Sigmoid colon (tissue), 7 donors: ENCODE measurements around the gene BCO2. TPM values are rescaled to one million over a fixed set of nuclear protein-coding genes. Genes with fewer than 3 reads are reported as not detected.

ENCODE experiments used
- DNase-seq: peaks from one replicate; pipeline ENCODE4 v3.0.0-alpha.2; 2019
- H3K27ac ChIP-seq, 4 donors: fragments of 200-600 bp; sonication (generic); one replicate each; pipeline ENCODE4 v1.5.1; 2016 to 2019; ENCODE audit warnings: mild to moderate bottlenecking in 1 of 4
- H3K27me3 ChIP-seq, 3 donors: fragments of 200-600 bp; sonication (generic); one replicate each; pipeline ENCODE4 v1.5.1; 2019; ENCODE audit warnings: mild to moderate bottlenecking in 1 of 3
- H3K36me3 ChIP-seq, 4 donors: fragments of 200-600 bp; sonication (generic); one replicate each; pipeline ENCODE4 v1.5.1; 2016 to 2019
- H3K4me1 ChIP-seq, 4 donors: fragments of 200-600 bp; sonication (generic); one replicate each; pipeline ENCODE4 v1.5.1; 2017 to 2019
- H3K4me3 ChIP-seq, 4 donors: fragments of 200-600 bp; sonication (generic); one replicate each; pipeline ENCODE4 v1.5.1; 2017 to 2019; ENCODE audit warnings: mild to moderate bottlenecking in 2 of 4, moderate library complexity in 1 of 4
- H3K9me3 ChIP-seq, 4 donors: fragments of 200-600 bp in 3 of 4; sonication (generic) in 3 of 4; one replicate each; pipeline versions ENCODE4 v1.5.1 to v1.6.1; 2013 to 2019
- EP300 ChIP-seq, 4 donors: sonication (generic); formaldehyde crosslinking; IDR thresholded peaks; one replicate each; pipeline ENCODE4 v1.6.1; 2017; ENCODE audit warnings: antibody characterized with exemption in 4 of 4
- POLR2A ChIP-seq, 2 donors: fragments of 450-650 bp; IDR thresholded peaks; one replicate each; pipeline ENCODE4 v1.6.1; 2016; ENCODE audit warnings: antibody characterized with exemption in 2 of 2, mild to moderate bottlenecking in 2 of 2, moderate library complexity in 2 of 2
- POLR2AphosphoS5 ChIP-seq, 4 donors: sonication (generic); formaldehyde crosslinking; IDR thresholded peaks; one replicate each; pipeline ENCODE4 v1.6.1; 2017; ENCODE audit warnings: antibody characterized with exemption in 4 of 4
- WGBS, 2 donors: extraction: QIAGEN DNeasy Blood & Tissue Kit; methylation state at CpG; one replicate each; pipeline ENCODE4 v1.1.7; 2013; 5-methylcytosine and 5-hydroxymethylcytosine counted together
- intact Hi-C: fragments of 100-400 bp; cut with DNase I; formaldehyde crosslinking; loops from one replicate; pipeline ENCODE4 v1.15.1; 2023
- polyA plus RNA-seq, 3 donors: library from polyadenylated mRNA; stranded (reverse); fragments of 200-250 nt; gene quantifications; one replicate each; pipeline ENCODE4 v1.2.3, GENCODE V29; 2013
- total RNA-seq, 4 donors: library from RNA; depleted of rRNA; stranded (reverse); fragments of >200 nt; gene quantifications; one replicate each; pipeline ENCODE4 v1.1.0, GENCODE V29; 2016
- TF ChIP-seq, protein P1 (sequence below), 4 experiments: fragments of 450-650 bp in 3 of 4; fragments of 200-600 bp in 1 of 4; IDR thresholded peaks; one replicate each; pipeline ENCODE4 v1.5.1; 2016 to 2019; ENCODE audit warnings: antibody characterized with exemption in 4 of 4, mild to moderate bottlenecking in 3 of 4, moderate library complexity in 2 of 4
- donor health status: healthy with polysubstance abuse.
- donor health status: Bipolar disorder and iron deficiency.
- donor health status: healthy.

The BCO2 gene
- total and polyA plus RNA-seq, 7 donors = 3.2 to 16.9 (median 7.1) TPM; not detected in 2

DNA sequence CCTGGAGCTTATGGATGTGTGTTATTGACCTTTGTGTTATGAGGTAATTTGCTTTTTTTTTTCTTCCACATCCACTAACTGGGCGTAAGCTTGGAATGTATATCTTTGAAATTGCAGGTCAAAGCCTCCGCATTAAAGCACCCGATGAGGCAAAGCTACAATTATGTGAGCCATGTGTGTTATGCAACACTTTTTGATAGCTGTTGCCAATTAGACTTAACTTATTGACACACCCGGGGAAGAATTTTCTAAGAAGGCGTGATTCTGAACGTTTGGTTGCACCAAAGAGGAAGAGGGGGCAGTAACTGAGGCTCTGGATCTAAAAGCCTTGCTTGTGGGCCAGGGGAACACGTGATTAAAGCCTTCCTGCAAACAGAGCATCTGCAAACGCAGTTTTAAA lies 8.8 kb upstream of the BCO2 start:
- intact Hi-C loops = no loop called here

GRCh38 chr11:112167145-112167544 lies 8.2 kb upstream of the BCO2 start, which contains the start of gene TEX12:
Gene TEX12, plus strand, starts transcription at chr11:112167372. Its CDS starts 1,897 bp downstream, at chr11:112169269.
- no peak within 1 kb of the TSS for H3K27ac ChIP-seq
- TF ChIP-seq, protein P1, sequence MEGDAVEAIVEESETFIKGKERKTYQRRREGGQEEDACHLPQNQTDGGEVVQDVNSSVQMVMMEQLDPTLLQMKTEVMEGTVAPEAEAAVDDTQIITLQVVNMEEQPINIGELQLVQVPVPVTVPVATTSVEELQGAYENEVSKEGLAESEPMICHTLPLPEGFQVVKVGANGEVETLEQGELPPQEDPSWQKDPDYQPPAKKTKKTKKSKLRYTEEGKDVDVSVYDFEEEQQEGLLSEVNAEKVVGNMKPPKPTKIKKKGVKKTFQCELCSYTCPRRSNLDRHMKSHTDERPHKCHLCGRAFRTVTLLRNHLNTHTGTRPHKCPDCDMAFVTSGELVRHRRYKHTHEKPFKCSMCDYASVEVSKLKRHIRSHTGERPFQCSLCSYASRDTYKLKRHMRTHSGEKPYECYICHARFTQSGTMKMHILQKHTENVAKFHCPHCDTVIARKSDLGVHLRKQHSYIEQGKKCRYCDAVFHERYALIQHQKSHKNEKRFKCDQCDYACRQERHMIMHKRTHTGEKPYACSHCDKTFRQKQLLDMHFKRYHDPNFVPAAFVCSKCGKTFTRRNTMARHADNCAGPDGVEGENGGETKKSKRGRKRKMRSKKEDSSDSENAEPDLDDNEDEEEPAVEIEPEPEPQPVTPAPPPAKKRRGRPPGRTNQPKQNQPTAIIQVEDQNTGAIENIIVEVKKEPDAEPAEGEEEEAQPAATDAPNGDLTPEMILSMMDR (IDR thresholded peaks at IDR 0.05) = no peak
- TF ChIP-seq EP300 (IDR thresholded peaks at IDR 0.05) (no peak), POLR2A (IDR thresholded peaks at IDR 0.05) (no peak), POLR2AphosphoS5 (IDR thresholded peaks at IDR 0.05) (no peak)
- no peaks in the 10 kb centered on the region for H3K27me3 ChIP-seq
- DNase-seq = no peak
- intact Hi-C loops = no loop called here
- no peak within 1 kb of the TSS for H3K4me3 ChIP-seq
- no peaks in the 10 kb centered on the region for H3K4me1 ChIP-seq
- no peaks in the 10 kb centered on the region for H3K36me3 ChIP-seq
- H3K9me3 ChIP-seq = no peaks in the 10 kb centered on the region
- 89 to 91% methylated on average over 25 of the region's 25 CpGs for WGBS, 2 donors

More for the DNA sequence above, 8.8 kb upstream of the BCO2 start:
- Histone ChIP-seq H3K27ac (no peak overlapping the region), H3K4me3 (no peak overlapping the region), H3K9me3 (no peaks in the 10 kb centered on the region), H3K36me3 (no peaks in the 10 kb centered on the region), H3K27me3 (no peaks in the 10 kb centered on the region), H3K4me1 (no peaks in the 10 kb centered on the region)
- no peak for TF ChIP-seq POLR2A (IDR thresholded peaks at IDR 0.05)
- TF ChIP-seq, protein P1 (IDR thresholded peaks at IDR 0.05) = no peak
- no peak for TF ChIP-seq EP300 (IDR thresholded peaks at IDR 0.05)
- no peak for TF ChIP-seq POLR2AphosphoS5 (IDR thresholded peaks at IDR 0.05)
- DNase-seq = no peak
- 11 to 62% methylated on average over 8 of the region's 8 CpGs for WGBS, 2 donors

DNA sequence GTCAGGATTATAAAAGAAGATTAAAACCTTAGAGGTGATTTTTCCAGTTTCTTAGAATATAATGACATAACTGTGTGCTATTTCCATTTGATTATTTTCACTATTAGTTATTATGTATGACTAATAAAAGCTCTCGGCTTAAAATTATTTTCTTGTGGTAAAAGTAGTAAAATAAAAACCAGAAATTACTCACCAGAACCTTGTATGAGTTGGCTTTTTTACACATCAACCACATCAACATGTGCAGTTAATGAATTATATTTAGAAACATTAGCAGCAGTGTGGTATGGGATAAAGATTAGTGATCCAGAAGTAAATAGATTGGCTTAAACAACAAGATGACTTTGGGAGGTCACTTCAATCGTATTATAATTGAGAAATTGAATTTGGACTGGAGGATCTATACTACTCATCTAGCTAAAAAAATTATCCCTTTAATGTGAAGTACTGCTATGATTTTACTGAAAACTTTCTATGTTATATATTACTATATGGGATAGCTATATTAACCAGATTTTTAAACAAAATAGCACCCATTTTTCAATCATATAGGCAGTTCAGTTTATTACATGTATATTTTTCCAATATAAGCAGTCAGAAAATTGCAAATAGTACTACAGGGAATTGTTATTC lies 2.8 kb upstream of the BCO2 start:
- no peaks in the 10 kb centered on the region for H3K9me3 ChIP-seq
- H3K4me1 ChIP-seq = peaks cover 0 to 29% (median 22%) of the 10 kb centered on the region in 4 donors
- TF ChIP-seq, protein P1 (IDR thresholded peaks at IDR 0.05) = no peak
- TF ChIP-seq POLR2AphosphoS5 (IDR thresholded peaks at IDR 0.05) (no peak), POLR2A (IDR thresholded peaks at IDR 0.05) (no peak), EP300 (IDR thresholded peaks at IDR 0.05) (no peak)
- whole genome bisulfite sequencing, 2 donors = 61 to 85% methylated on average over 2 of the region's 2 CpGs
- no peaks in the 10 kb centered on the region for H3K36me3 ChIP-seq
- H3K27me3 ChIP-seq = no peaks in the 10 kb centered on the region
- intact Hi-C loops = no loop called here
- H3K27ac ChIP-seq = no peak overlapping the region
- no peak for DNase-seq
- H3K4me3 ChIP-seq = no peak overlapping the region

- Histone ChIP-seq H3K27me3 (no peaks in the 10 kb centered on the region), H3K27ac (no peak overlapping the region), H3K4me1 (peaks cover 0 to 31% (median 22%) of the 10 kb centered on the region in 4 donors), H3K36me3 (no peaks in the 10 kb centered on the region), H3K9me3 (no peaks in the 10 kb centered on the region), H3K4me3 (no peak overlapping the region)
- TF ChIP-seq POLR2AphosphoS5 (IDR thresholded peaks at IDR 0.05) (no peak), POLR2A (IDR thresholded peaks at IDR 0.05) (no peak), EP300 (IDR thresholded peaks at IDR 0.05) (no peak)
- TF ChIP-seq, protein P1 (IDR thresholded peaks at IDR 0.05) = no peak
- intact Hi-C loops = no loop called here
- WGBS, 2 donors = 80 to 89% methylated on average over 3 of the region's 3 CpGs
- no peak for DNase-seq
These were observed 2.2 kb upstream of the BCO2 start for GRCh38 chr11:112173152-112173551.
